DMS153 (cell line): Measurements from ENCODE around the gene ZFR2.
A peak's percentile ranks its signal among the peaks of the same experiment; 100 is the strongest.
"Not testable (repeated sequence)": the region's sequence is repeated elsewhere in the genome, so short reads cannot be mapped to it uniquely, and the experiment has no call there.

Experiments
- DNase-seq: peaks from one replicate; lab custom pipeline; 2025; lab: John Stamatoyannopoulos, UW

ZFR2 gene

DNA sequence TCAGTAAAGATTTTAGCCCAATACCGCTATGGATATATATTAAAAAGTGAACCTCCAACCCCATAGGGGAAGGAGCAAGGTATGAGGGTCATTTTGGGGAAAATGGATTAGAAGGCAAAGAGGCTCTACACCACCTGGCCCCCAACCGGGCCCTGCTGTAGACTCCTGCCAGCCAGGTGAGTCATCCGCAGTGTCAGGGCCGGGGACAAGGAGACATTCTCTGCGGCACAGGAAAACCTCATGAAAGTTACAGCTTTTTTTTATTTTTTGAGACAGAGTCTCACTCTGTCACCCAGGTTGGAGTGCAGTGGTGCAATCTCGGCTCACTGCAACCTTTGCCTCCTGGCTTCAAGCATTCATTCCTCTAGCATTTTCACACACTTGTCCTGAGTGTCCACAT is 32.0 kb downstream of the ZFR2 start:
- no peak for DNase-seq

DNA sequence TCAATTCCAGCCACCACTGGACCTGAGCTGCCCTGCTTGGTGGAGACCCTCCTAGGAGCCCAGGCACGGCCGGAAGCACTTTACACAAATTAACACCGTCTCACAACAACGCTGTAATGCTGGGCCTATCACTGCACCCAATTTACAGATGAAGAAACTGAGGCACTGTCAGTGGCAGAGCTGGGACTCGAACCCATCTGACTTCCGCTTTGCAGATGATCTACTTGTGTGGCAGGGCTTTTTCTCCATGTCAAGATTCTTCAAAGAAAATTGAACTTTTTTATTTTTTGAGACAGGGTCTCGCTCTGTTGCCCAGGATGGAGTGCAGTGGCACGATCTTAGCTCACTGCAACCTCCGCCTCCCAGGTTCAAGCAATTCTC is 33.8 kb downstream of the ZFR2 start:
- DNase-seq: no peak

DNA sequence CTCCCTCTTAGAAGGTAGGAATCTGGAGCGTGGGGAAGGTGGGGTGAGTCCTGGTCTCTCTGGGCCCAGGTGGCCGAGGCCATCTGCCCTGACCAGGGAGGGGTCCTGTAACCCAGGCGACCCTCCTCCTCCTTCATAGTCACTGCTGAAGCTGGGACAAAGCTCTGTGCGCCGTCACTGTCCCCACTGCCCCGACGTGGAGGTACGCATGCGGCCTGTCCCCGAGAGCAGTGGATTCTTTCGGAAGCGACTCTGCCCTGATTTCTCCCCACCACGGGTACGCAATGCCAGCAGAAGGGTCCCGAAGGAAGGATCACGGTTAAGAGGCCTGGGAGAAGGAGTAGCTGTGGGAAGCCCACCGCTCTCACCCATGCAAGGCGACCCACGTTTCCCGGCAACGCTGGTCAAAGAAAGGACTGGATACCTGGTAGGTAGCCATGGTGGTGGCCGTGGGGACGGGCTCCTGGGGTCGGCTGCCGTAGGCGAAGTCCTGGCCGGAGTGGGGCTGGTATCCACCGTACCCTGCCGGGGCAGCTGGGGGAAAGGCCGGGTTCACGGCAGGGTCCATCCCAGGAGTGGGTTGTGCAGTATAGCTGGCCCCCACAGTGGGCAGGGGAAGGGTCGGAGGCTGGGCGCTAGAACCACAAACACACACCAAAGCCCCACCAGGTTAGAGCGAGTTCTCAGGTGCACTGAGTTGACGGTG is 34.3 kb downstream of the ZFR2 start:
- no peak for DNase-seq

DNA sequence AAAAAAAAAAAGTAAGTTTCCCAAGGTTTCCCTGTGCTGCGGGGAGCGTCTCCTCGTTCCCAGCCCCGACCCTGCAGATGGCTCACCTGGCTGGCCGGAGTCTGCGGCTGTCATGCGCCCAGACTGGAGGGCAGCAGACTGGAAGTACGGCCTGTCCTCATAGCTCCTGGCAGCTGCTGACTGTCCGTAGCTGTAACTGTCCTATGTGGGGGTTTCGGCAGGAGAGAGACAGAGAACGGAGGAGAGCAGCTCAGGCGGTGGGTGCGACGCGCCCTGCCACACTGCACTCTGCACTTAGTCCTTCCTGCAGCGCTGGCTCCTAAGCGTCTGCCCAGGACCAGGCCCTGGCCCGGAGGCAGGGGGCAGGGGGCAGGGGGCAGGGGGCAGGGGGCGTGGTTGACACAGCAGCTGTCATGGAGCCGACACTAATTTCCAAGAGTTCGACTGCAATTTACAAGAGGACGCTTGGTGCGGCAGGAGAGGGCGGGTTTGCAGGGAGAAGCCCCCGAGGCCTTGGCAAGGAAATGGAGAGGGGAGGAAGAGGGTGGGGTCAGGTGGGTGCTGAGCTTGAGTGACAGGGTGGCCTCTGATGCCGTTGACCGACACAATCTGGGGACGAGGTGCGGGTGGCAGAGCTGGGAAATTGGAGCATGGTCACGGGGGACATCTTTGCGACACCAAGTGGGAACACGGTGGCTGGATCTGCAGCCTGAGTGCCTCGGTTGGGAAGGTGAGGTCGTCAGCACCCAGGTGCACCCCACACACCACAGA is 35.1 kb downstream of the ZFR2 start:
- DNase-seq: no peak

DNA sequence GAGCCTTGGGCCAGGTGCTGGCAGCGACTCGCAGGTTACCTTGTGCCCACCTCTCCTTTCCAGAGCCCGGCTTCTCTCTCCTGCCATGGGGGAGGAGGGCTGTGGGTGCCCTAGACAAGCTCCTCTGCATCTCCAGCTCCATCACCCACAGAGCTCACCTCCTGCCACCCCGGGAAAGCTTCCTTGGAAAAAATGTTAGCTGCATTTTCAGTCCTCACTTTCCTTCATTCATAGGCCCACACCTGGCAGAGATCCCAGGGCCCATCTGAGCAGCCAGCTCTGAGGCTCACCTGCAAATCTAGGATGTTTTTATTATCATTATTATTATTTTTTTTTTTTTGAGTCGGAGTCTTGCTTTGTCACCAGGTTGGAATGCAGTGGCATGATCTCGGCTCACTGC is 36.8 kb downstream of the ZFR2 start:
- DNase-seq: no peak

DNA sequence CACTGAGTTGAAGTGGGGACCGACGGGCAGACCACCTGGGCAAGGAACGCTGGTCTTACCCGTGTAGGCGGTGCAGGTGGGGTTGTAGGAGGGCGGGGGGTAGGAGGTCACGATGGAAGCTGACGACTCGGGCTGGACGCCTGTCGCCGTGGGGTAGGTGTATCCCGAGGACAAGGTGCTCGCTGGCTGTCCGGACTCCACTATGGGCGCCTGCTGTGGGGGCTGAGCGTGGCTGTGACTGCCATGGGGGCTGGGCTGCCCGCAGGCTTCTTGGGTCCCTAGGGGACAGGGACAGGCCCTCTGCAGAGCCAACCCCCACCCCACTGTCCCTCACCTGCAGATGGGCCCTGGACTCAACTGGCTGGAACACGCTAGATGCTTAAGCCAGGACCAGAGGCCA is 37.2 kb downstream of the ZFR2 start:
- DNase-seq: no peak

DNA sequence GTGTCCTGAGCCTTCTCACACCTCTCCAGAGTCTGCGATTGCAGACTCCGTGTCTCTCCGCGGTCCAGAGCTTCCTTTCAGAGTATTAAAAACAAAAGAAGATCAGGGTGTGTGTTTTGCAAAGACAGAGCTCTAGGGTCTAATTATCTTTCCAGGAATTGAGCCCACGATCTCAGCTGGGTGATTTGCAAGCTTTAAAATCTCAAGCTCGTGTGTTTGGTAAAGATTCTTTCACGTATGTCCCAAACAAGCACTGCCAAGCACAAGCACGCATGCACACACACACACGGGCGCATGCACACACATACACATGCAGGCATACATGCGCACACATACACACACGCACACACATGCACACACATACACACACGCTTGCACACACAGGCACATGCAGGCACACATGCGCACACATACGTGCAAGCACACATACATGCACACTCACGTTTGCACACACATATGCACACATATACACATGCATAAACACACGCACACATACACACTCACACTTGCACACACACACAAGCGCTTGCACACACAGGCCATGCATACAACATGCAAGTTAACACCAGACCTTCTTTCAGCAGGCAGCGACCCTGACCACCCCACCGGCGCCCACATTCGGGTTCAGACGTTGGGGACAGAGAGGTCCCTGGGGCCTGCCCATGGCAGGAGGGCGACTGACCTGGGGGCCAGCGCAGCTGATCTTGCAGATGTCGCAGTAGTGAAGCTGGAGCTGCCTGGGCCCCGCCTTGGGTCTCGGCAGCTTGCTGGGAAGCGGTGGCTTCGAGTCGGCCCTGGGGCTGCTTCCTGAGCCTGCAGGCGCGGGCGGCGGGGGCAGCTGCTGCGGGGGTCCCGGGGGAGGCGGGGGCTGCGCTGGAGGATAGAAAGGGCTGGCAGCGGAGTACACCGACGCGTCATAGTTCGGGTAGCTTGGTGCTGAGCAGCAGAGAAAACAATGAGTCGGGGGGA is 37.9 kb downstream of the ZFR2 start:
- no peak for DNase-seq

DNA sequence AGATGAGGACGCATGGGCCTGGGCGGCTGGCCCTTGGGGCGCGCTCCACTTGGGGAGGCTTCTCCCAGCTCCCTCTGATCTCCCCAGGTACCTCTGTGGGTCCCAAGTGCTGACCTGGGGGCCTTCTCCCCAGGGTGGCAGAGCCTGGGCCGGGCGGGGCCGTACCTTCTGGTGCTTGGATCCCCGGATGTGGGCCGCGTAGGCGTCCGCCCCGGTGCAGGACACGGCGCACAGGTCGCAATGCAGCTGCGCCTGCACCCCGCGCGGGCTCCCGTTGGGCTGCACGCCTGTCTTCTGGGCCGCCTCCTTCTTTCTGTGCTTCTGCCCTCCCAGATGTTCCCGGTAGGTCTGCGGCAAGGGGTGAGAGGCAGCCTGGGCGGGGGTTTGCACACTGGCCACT is 41.5 kb downstream of the ZFR2 start:
- no peak for DNase-seq

DNA sequence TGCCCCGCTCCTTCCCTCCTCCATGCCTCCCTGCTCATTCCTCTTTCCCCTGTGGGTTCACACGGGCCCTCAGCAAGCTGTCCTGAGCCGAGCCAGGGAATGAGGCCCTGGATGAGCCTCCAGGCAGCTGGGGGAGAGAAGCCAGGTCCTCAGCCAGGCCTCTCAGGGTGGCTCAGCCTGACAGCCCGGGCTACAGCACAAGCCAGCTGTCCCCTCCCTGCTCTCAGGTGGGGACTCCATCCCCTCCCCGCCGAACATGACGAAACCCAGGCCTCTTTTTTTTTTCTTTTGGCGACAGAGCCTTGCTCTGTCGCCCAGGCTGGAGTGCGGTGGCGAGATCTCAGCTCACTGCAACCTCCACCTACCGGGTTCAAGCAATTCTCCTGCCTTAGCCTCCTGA is 42.7 kb downstream of the ZFR2 start:
- no peak for DNase-seq

DNA sequence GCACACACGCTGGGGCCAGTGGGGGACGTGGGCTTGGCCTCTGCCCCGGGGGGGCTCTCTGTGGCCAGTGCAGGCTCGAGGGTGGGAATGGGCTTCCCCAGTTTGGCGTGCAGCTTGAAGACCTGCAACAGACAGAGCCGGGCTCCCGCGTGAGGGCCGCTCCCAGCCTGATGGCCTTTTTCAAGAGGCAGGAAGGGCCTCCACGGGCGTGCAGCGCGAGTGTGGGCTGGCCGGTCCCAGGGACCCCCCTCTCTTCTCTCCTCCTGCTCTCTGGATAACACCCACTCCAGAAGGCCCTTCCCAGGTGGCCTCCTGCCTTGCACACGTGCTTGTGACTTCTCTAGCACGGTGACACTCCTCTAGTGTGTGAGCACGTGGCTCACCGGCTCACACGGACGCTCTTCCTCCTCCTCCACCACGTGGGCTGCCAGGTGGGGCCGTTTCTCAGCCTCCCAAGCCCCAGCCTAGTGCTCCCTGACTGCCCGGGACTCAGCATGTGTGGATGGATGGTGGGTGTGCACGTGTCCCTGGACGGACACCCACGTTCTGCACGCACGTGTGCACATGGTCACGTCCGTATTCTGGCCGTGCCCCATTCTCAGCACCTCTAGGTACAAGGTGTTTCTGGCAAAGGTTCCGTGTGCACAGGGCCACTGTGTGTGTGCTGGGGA is 43.4 kb downstream of the ZFR2 start:
- DNase-seq: no peak

DNA sequence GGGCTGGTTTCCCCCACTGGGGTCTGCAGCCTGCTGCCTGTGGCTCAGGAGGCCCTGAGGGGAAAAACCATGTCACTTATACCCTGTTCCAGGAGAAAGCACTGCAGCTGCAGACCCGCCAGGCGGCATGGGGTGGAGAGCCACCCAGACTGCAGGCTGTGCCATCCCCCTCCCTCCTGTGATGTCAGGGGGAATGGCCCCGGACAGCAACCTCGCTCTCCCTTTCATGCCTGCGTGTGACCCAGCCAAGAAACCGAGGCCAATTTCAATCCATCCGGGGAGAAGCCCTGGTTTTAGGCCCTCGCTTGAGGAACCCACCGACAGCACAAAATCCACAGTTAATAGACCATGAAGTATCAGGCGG is 45.5 kb downstream of the ZFR2 start:
- no peak for DNase-seq

DNA sequence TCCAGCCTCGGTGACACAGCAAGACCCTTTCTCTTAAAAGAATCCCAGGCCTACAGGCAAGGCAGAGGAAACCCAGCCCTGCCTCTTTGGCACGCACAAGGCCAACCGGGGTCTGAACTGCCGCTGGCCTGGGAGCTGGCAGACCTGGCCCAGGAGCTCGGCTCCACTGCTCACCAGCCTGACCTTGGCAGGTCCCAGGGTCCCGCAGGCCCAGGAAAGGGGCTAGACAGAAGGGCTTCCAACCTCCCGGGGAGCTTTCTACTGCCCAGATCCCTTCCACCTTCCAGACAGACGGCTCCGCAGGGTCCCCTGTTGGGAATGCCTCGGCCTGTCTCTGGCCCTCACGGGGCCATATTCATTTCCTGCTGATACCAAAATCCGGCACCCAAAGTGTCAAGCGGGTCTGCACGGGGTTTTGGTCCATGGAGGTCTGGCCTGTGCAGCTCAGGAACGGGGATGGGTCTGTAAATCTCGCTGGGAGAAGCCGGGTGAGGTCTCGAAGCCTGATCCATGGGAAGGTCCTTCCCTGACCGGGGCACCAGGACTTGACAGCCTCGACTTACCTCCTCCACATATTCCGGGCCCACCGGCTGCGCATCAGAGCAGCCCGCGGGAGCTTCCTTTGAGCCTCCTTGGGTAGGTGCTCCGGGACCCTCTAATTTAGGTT is 46.0 kb downstream of the ZFR2 start:
- DNase-seq: no peak

DNA sequence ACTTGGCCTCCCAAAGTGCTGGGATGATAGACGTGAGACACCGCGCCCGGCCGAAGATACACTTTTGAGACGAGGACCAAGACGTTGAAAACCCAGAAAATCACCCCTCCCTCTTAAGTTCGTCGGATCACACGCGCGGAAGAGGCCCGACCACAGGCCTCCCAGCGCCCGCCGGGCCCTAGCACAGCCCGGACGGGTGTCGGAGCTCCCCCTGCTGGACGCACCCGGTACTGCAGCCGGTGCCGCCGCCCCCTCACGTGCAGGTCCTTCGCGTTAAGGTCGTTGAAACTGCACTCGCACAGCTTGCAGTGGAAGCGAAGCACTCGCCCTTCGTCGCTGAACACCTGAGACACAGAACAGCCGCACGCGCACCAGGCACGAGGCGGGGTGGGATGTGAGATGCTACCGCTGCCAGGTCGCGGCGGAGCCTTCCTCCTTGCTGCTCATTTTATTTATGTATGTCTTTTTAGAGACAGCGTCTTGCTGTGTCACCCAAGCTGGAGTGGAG is 46.9 kb downstream of the ZFR2 start:
- DNase-seq: peak; percentile 8

DNA sequence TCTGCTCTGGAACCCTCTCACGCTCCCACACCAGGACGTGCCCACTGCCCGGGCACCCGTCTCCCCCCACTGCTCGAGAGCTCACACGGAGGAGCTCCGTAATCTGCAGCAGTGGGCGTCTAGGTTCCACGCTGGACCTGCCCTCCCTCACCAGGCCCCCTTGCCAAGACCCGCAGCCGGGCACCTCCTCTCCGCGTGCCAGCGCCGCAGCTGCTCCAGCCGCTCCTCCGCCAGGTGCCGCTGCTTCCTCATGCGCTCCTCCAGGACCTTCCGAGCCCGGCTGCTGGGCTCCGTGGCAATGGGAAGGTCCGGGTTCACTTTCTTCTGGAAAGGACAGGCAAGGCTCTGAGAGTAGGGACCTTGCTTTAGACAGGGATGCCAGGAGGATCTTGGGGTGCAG is 47.7 kb downstream of the ZFR2 start:
- DNase-seq: no peak

DNA sequence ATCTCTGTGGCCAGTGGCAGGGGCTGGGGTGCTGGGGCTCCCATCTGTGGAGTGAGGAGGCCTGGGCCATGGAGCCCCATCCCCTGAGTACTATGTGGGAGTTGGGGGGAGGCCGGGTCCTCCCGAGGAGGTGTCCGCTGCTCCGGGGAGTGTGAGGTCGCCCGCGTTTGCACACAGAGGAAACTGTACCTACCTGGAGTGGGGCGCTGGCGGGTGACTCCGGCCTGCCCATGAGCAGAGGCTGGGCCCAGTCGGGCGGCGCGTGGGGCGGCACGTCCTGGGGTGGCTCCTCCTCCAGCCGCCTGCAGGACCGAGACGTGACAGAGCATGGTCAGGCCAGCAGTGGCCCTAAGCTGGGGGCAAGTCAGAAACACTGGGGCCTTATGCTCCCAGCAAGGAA is 48.8 kb downstream of the ZFR2 start:
- DNase-seq: no peak

DNA sequence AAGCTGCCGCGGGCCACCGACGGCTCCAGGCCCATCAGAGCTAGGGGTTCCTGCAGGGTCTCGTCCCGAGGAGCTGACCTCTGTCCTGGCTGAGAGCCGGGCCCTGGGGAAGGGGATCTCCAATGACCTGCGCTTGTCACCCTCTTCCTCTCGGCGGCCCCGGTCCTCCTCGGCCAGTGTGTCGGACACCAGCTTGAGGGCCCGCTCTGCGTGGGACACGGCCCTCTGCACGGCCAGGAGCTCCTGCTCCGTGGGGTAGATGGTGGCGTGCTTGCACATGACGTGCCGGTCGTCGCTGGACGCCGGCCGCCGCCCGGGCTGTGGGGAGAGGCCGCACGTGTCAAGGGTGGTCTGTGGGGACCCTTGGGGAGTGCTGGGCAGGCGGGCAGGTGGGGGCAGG is 49.9 kb downstream of the ZFR2 start:
- DNase-seq: no peak

DNA sequence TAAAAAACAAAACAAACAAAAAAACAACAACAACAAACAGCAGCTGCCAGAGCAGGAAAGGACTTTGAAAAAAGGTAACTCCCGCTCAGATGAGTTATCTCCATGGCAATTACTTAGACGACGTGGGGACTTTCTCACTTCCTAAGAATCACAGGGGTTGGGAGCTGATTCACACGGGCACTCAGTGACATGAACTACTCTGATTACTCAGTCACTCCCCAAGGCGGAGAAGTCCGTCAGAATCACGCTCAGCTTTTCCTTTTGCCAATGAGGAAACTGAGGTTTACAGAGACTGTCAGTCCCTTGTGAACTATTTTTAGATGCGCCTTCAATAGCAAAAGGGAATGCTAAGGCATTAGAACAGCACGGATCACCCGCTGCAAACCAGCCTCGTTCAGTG is 50.4 kb downstream of the ZFR2 start:
- no peak for DNase-seq

DNA sequence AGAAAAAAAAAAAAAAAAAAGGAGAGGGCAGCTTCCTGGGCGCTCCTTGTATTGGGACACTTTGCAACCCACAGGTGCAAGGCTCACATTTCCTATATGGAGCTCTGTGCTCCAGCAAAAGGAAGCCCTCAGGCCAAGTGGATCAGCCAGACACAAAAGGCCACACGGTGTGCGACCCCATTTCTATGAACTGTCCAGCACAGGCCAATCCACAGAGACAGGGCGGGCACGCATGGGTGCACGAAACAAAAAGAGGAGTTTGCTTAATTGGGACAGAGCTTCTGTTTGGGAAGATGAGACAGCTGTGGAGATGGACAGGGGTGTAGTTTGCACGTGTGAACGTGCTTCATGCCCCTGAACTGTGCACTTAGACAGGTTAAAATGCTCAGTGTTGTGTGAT is 51.1 kb downstream of the ZFR2 start:
- DNase-seq: no peak

DNA sequence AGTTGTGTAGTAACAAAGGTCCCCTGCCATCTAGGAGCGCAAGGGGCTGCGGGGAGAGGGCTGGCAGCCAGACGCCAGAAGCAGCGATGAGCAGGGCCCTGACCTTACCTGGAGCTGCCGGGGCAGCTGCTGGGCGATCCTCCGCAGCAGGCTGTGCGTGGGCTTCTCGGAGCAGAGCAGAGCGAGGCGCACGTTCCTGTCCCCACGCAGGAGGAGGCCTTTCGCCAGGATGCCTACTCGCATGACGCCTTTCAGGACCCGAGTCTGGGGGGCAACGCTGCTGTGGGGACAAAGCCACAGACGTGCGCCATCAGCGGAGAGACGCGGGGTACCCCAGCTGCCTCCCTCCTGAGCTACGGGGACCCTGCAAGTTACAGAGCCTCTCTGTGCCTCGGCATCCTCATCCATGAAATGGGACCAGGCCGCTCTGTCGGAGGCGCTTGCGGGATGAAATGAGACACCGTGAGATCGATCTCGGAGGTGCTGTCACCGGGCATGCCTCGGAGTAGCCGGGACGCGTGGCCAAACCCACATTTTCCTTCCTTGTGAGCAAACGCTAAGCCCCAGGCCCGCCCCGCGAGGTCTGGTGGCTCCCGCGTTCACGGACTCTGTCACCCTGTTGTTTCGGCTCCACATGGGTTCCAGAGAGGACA is 52.1 kb downstream of the ZFR2 start:
- DNase-seq: no peak

DNA sequence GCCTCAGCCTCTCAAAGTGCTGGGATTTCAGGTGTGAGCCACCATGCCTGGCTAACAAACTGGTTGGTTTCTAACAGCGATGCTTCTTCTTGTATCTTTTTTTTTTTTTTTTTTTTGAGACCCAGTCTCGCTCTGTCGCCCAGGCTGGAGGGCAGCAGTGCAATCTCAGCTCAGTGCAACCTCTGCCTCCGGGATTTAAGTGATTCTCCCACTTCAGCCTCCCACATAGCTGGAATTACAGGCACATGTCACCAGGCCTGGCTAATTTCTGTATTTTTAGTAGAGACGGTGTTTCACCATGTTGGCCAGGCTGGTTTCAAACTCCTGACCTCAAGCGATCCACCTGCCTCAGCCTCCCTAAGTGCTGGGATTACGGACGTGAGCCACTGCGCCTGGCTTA is 52.7 kb downstream of the ZFR2 start:
- not testable (repeated sequence) for DNase-seq

DNA sequence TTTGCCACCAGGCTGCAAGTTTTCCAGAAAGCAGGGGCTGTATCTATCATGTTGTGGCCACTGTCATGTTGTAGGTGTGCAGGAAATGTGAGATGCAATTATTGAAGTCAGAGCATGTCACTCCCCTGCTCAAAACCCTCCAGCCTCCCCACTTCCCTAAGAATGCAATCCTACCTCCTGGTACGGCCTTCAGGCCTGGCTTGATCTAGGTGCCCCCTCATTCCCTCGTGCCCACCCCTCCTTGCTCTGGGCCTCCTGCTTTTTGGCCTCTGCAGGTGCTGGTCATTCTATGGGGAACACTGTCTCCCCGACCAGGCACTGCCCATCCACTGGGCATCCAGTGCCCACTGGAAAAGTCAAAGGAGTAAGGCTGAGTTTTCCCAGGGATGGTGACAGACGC is 54.2 kb downstream of the ZFR2 start:
- no peak for DNase-seq
